Putamen (tissue), 1 donor: ENCODE data around the gene RNPEPL1.
"Not testable (repeated sequence)": the region's sequence is repeated elsewhere in the genome, so short reads cannot be mapped to it uniquely, and the experiment has no call there.

ENCODE experiments used
- DNase-seq: peaks from one replicate; pipeline ENCODE4 v3.0.0-alpha.2; 2016; ENCODE audit warnings: low spot score

Gene RNPEPL1

GRCh38 chr2:240604939-240605716 is 36.8 kb downstream of the RNPEPL1 start:
- DNase-seq = no peak

DNA sequence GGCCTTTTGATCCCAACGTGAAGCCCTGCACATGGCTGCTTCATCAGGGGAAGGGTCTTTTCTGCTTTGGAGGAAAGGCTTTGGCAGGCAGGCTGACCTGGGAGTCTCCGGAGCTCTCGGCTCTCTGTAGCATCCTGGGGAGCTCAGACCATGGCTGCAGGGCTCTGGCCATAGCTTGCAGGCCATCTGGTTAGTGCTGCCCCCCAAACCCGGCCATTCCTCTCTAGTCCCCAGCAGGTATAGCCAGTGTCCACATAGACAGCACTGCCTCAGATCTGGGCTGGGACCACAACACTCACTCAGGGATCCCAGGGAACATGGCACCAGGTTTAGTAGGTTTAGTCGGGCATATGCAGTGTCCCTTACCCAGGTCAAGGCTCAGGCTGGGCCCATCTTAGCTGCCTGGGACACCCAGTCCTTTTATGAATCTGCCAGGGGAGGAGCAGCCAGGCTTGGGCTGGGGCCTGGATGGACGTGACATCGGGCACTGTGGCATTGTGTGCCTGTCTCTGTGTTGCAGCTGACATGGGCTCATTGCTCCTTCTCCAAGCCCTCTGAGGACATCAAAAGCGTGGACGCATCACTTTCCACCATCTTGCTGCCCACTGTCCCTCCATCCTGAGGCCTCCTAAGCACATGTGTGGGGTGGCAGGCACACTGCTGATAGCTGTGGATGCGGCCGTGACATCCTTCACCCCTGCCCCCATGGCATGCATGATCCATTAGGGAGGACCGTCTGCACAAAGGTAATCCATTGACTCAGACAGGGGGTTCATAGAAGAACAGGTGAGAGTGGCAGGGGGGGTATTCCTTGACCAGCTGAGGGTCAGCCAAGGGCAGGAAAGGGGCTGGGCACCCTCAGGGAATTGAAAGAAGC is 37.8 kb downstream of the RNPEPL1 start:
- DNase-seq = no peak

- no peak for DNase-seq
Observed at GRCh38 chr2:240611601-240612210, 43.4 kb downstream of the RNPEPL1 start.

DNA sequence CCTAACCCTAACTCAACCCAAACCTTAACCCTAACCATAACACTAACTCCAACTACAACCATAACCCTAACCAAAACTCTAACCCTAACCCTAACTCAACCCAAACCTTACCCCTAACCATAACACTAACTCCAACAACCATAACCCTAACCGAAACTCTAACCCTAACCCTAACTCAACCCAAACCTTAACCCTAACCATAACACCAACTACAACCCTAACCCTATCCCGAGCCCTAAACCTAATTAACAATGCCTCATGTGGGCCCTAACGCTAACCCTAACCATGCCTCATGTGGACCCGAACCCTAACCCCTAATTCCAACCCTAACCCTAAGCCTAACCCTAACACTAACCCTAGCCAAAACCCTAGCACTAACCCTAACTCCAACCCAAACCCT is 45.5 kb downstream of the RNPEPL1 start:
- DNase-seq = no peak

DNA sequence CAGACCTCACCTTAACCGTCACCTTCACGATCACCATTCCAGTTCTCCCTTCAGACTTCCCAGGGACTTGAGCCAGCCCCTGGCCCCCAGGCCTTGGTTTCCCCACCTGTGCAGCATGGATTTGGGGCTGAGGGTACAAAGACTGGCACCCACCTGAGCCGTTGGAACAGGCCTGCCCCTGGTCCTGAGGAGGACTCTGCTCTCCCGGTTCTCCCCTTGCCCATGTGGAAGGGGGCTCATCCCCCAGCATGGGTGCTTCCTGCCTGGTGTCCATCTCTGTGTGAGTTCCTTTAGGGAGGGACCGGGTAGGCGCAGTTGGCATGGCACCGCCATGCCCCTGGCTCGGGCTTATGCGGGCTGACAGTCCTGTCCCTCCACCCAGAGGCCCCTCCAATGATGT is 46.1 kb downstream of the RNPEPL1 start:
- DNase-seq = no peak

DNA sequence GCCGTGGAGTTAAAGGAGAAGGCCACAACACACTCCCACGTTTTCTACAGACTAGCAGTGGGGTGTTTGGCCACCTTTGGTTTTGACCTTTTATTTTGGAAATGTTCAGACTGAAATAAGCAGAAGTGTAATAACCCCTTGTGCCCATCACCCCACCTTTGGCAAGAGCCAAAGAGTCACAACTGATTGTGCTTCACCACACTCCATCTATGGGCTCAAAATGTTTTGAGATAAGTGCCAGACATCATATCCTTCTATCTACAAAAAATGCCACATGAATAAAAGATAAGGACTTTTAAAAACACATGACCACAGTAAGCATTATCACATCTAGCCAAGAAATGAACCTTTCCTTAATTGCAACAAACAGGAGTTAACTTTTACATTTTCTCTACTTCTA is 47.1 kb downstream of the RNPEPL1 start:
- DNase-seq = no peak

- DNase-seq = no peak
Observed at GRCh38 chr2:240615820-240616547, 47.7 kb downstream of the RNPEPL1 start.

- not testable (repeated sequence) for DNase-seq
Observed at GRCh38 chr2:240616860-240617666, 48.8 kb downstream of the RNPEPL1 start.

DNA sequence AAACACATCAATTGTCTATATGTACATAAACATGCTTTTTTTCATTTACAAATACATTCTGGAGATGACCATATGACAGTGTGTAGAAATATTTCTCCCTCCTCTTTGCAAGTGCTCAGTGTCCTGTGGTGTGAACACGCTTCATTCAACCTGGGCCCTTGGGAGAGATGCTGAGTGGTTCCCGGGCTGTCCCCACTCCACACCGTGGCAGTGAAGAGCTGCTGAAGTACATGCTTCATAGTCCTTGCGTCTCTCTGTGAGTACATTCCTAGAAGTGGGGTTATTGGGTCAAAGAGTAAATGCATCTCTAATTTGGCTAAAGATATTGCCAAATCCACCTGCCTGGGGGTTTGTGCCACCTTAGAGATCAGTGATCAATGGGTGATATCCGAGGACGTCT is 50.5 kb downstream of the RNPEPL1 start:
- DNase-seq = no peak

- no peak for DNase-seq
Observed at GRCh38 chr2:240619506-240620148, 51.3 kb downstream of the RNPEPL1 start.

DNA sequence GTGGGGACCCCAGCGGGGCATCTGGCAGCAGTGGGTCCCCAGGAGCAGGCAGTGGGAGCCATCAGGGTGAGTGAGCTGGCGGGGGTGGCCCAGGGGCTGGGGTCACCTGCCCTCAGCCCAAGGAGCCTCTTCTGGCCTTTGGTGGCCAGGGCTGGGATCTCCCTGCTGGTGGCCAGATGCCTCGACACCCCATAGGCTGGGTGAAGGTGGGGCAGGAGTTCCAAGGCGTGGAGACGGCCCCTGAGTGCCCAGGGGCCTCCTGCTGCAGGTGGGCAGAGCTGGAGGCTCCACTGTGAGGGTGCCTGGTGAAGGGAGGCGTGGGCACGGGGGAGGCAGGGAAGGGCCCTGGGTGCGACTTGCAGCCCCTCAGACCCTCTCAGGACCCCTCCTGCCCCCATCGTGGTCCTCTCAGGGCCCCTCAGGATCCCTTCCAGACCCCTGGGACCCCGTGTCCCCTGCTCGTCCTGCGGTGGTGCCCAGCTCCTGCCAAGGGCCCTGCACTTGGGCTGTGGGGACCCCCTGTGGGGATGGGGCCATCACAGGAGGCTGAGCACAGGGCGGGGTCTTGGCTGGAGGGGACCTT is 52.0 kb downstream of the RNPEPL1 start:
- no peak for DNase-seq

DNA sequence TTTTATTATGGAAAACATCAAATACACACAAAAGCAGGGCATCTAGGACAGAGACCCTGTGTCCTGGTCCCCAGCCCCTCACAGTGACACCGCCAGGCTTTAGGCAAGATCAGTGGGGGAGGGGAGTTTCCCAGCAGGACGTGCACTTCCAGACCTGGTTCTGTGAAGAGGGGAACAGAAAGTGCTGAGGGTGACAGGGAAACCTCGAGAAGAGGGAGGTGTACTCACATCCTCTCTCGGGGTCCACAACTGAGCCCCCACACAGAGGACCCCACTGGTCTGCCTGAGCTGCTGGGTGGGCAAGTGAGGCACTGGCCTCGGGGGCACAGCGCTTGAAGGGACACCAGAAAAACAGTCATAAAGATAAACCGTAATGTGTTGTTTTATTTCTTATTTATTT is 52.6 kb downstream of the RNPEPL1 start:
- no peak for DNase-seq

DNA sequence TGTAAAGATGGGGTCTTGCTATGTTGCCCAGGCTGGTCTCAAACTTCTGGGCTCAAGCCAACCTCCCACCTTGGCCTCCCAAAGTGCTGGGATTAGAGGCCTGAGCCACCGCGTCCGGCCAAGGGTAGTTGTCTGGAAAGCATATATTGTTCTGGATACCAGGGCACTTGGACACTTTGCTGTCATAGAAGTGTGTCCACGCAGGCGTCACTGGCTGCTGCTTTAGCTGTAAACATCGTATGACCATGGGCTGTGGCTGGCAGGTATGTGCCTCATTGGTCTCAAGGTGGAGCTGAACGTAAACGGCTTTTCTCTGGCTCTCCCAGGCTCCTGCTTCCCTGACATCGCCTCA is 53.8 kb downstream of the RNPEPL1 start:
- no peak for DNase-seq

DNA sequence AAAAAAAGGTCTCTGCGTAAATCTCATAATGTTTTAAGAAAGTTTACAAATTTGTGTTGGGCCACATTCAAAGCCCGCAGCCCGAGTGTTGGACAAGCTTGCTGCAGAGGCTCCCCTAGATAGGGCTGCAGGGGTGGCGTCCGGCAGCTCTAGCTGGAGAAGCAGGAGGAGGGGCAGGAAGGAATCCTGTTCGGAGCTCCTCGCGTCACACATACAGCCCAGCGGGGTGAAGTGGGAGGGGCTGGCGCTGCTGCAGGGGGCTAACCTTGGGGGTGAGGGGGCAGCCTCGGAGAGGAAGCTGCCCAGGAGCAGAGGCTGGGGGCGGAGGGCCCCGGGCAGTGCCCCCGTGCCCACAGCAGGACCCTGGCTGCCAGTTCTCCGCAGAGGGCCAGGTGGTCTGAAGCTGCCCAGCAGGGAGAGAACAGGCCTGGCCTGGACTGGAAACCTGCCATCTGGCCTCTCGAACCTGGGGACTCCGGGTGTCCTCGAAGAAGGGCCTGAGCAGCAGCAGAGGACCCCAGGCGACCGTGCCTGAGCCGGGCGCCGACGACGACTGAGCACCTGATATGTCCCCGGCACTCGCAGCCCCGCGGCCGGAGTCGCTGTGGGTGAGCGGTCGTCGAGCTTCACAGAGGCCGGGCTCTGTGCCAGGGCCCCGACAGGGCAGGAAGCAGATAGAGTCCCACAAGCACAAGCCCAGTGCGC is 54.4 kb downstream of the RNPEPL1 start:
- no peak for DNase-seq

DNA sequence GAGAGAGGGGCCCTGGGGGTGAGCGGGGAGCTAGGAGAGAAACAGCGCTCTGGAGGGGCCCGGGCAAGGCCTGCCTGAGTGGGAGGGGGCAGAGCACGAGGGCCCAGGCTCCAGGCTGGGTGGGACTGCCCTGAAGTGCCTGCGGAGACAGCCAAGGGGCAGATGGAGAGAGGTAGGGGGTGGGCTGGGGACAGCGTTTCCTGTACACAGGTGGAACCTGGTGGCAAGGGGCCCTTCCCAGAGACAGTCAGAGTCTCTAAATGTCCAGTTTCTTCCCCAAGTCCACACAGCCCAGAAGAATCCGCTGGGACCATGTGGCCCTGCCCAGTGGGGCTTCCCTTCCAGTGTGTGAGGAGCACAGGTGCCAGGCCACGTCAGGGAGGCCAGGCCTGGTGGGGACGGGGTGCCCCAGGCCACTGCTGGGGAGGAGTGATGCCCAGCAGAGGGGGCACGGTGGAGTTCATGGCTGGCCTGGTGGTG is 55.3 kb downstream of the RNPEPL1 start:
- DNase-seq = no peak

GRCh38 chr2:240624011-240624949 is 56.0 kb downstream of the RNPEPL1 start:
- no peak for DNase-seq

DNA sequence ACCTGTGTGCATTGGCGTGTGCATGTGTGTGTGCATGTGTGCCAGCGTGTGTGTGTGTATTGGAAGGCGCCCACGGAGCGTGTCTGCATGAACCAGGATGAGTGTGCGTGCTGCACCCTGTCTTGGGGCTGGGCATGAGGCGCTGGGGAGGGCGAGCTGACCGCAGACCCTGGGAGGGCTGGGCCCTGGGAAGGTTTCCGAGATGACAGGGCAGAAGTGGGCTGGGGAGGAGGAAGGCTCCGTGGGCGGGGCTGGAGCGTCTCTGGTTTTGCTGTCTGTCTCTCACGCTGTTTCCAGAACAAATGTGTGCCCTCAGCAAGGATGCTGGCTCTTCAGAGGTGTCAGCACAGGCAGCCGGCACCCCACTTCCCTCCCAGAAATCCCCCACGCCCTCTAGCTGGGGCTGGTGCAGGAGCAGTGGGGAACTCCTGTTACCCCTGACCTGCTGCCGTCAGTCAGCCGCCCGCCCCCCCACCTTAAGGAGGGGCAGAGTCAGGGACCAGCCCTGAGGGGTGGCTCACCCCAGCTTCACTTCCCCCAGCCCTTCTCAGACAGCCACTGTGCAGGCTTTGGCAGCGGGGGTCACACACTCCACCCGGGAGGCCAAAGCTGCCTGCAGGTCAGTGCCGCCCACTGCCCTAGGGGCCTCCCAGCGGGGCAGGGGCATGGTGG is 56.8 kb downstream of the RNPEPL1 start, which contains the start of gene GPR35:
Gene GPR35, plus strand, starts transcription at position 531 of the 672 bp plus-strand sequence. CDS start 4,473 bp downstream, outside the sequence.
- no peak for DNase-seq
